DND-41 (cell line): ENCODE results near the gene IL21R.

Experiments used
- ATAC-seq: fragments of 200-7000 bp; cut with Tn5 transposase; 3 replicates; pipeline ENCODE4 v1.9.1; 2021; ENCODE audit warnings: low read depth; ENCODE audit not compliant: insufficient read depth
- DNase-seq: peaks from one replicate; pipeline ENCODE4 v3.0.0-alpha.2; 2020
- H2AFZ ChIP-seq: 2 replicates; pipeline ENCODE4 v1.6.0; 2012; ENCODE audit warnings: low read depth, low read length
- H3K27ac ChIP-seq: 2 replicates; pipeline ENCODE4 v1.5.1; 2012; ENCODE audit warnings: low read length, inconsistent platforms
- H3K27me3 ChIP-seq: fragments of 200-600 bp; sonication (generic); 2 replicates; pipeline ENCODE4 v1.6.0; 2012; ENCODE audit warnings: low read length, mild to moderate bottlenecking, inconsistent platforms; ENCODE audit not compliant: insufficient read depth, poor library complexity
- H3K36me3 ChIP-seq: 2 replicates; pipeline ENCODE4 v1.5.1; 2012; ENCODE audit warnings: low read length, inconsistent platforms; ENCODE audit not compliant: insufficient read depth
- H3K4me1 ChIP-seq: 2 replicates; pipeline ENCODE4 v1.5.1; 2012; ENCODE audit warnings: mild to moderate bottlenecking, low read length; ENCODE audit not compliant: insufficient read depth
- H3K4me2 ChIP-seq: 2 replicates; pipeline ENCODE4 v1.6.0; 2012; ENCODE audit warnings: mild to moderate bottlenecking, moderate library complexity, low read length, inconsistent platforms; ENCODE audit not compliant: insufficient read depth
- H3K4me3 ChIP-seq, 2 experiments: fragments of 200-600 bp in 1 of 2; shearing (Covaris generic) in 1 of 2; 2 replicates each; pipeline ENCODE4 v1.5.1; 2012 to 2016; ENCODE audit warnings: inconsistent platforms in 2 of 2, low read length in 2 of 2, mild to moderate bottlenecking in 2 of 2, low read depth in 1 of 2, moderate library complexity in 1 of 2
- H3K79me2 ChIP-seq: 2 replicates; pipeline ENCODE4 v1.6.0; 2012; ENCODE audit warnings: low read length, inconsistent platforms; ENCODE audit not compliant: insufficient read depth
- H3K9ac ChIP-seq: 2 replicates; pipeline ENCODE4 v1.6.0; 2012; ENCODE audit warnings: low read depth, mild to moderate bottlenecking, inconsistent platforms, low read length, moderate library complexity
- H3K9me3 ChIP-seq: 2 replicates; pipeline ENCODE4 v1.5.1; 2012; ENCODE audit warnings: low read length, moderate library complexity, mild to moderate bottlenecking, inconsistent platforms; ENCODE audit not compliant: insufficient read depth, severe bottlenecking
- H4K20me1 ChIP-seq: 2 replicates; pipeline ENCODE4 v1.6.0; 2012; ENCODE audit warnings: low read length; ENCODE audit not compliant: insufficient read depth
- EZH2 ChIP-seq: IDR thresholded peaks from 3 replicates; pipeline ENCODE4 v1.6.1; 2012; ENCODE audit warnings: borderline replicate concordance, low read depth, mild to moderate bottlenecking, moderate library complexity, low read length, inconsistent platforms; ENCODE audit not compliant: severe bottlenecking
- TF ChIP-seq, protein P1 (sequence below): IDR thresholded peaks from 2 replicates; pipeline ENCODE4 v1.5.1; 2012; ENCODE audit warnings: borderline replicate concordance, low read length, moderate library complexity, mild to moderate bottlenecking; ENCODE audit not compliant: poor library complexity, severe bottlenecking; ENCODE audit errors: extremely low read depth

Gene IL21R

DNA sequence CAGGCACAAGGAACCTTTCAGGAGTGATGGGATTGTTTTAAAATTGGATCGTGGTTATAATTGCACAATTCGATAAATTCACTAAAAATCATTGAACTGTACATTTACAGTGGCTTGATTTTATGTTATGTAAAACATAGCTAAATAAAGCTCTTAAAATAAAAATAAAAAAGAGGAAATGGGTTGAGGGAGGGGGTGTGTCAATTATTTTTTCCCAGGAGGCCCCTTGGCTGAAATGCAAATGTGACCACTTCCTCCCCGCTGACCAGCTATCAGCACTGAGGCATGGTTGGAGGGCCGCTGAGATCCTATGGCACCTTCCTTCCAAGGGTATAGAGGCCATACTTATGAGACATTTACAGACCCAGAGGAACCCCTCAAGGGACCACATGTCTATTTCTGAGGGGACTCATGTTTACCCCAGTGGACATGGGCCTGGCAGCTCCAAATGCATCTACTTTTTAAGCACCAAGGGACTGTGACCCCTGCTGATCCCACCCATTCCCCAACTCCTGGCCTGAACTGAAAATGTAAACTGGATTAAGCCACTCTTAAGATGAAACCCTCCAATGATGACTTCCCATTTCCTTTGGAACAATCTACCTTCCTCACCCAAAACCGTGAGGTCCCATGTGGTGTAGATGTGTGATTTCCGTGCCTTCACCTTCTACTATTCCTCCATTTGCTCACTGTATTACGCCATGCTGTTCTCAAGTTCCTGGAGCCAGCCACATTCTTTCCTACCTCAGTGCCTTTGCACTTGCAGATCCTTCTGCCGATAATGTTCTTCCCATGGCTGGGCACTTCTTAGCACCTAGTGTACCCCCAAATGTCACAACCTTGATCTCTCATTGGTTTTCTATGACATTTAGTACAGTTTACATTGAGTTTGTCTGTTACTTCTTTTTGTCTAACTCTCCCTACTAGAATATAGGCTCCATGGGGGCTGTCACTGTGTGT, 2.8 kb upstream of the IL21R start:
- no peak for DNase-seq

DNA sequence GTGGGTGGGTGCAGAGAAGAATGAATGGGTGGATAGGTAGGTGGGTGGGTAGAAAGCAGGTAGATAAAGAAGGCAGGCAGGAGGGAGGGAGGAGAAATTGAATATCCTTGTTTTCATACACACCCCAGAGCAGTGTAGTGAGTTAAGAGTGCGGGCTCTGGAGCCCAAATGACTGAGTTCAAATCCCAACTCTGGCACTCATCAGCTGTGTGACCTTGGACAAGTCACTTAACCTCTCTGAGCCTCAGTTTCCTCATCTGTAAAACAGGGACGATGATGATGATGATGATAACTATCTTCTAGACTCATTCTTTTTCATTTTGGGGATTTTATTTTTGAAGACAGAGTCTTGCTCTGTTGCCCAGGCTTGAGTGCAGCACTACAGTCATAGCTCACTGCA, 2.0 kb upstream of the IL21R start:
- no peak overlapping the region for H3K27ac ChIP-seq
- H3K4me3 ChIP-seq = no peak overlapping the region
- no peaks in the 10 kb centered on the region for H3K27me3 ChIP-seq
- no peaks in the 10 kb centered on the region for H3K36me3 ChIP-seq
- TF ChIP-seq, protein P1, sequence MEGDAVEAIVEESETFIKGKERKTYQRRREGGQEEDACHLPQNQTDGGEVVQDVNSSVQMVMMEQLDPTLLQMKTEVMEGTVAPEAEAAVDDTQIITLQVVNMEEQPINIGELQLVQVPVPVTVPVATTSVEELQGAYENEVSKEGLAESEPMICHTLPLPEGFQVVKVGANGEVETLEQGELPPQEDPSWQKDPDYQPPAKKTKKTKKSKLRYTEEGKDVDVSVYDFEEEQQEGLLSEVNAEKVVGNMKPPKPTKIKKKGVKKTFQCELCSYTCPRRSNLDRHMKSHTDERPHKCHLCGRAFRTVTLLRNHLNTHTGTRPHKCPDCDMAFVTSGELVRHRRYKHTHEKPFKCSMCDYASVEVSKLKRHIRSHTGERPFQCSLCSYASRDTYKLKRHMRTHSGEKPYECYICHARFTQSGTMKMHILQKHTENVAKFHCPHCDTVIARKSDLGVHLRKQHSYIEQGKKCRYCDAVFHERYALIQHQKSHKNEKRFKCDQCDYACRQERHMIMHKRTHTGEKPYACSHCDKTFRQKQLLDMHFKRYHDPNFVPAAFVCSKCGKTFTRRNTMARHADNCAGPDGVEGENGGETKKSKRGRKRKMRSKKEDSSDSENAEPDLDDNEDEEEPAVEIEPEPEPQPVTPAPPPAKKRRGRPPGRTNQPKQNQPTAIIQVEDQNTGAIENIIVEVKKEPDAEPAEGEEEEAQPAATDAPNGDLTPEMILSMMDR = no peak
- no peak for TF ChIP-seq EZH2
- H3K9ac ChIP-seq = no peak overlapping the region
- no peaks in the 10 kb centered on the region for H4K20me1 ChIP-seq
- no peaks in the 10 kb centered on the region for H3K79me2 ChIP-seq
- peaks cover 27% of the 10 kb centered on the region for H3K4me1 ChIP-seq
- H2AFZ ChIP-seq = no peak overlapping the region
- DNase-seq (no peak), ATAC-seq (no peak)
- H3K9me3 ChIP-seq = no peaks in the 10 kb centered on the region
- H3K4me2 ChIP-seq = no peak overlapping the region

More for the DNA sequence above, 2.8 kb upstream of the IL21R start:
- no peak for ATAC-seq
- no peak overlapping the region for H2AFZ ChIP-seq
- TF ChIP-seq, protein P1 = no peak
- TF ChIP-seq EZH2 = no peak
- no peak overlapping the region for H3K9ac ChIP-seq
- H3K4me2 ChIP-seq = no peak overlapping the region
- no peaks in the 10 kb centered on the region for H3K27me3 ChIP-seq
- no peaks in the 10 kb centered on the region for H3K36me3 ChIP-seq
- no peaks in the 10 kb centered on the region for H4K20me1 ChIP-seq
- no peaks in the 10 kb centered on the region for H3K9me3 ChIP-seq
- H3K4me1 ChIP-seq = peaks cover 27% of the 10 kb centered on the region
- H3K27ac ChIP-seq = no peak overlapping the region
- H3K79me2 ChIP-seq = no peaks in the 10 kb centered on the region
- no peak overlapping the region for H3K4me3 ChIP-seq

DNA sequence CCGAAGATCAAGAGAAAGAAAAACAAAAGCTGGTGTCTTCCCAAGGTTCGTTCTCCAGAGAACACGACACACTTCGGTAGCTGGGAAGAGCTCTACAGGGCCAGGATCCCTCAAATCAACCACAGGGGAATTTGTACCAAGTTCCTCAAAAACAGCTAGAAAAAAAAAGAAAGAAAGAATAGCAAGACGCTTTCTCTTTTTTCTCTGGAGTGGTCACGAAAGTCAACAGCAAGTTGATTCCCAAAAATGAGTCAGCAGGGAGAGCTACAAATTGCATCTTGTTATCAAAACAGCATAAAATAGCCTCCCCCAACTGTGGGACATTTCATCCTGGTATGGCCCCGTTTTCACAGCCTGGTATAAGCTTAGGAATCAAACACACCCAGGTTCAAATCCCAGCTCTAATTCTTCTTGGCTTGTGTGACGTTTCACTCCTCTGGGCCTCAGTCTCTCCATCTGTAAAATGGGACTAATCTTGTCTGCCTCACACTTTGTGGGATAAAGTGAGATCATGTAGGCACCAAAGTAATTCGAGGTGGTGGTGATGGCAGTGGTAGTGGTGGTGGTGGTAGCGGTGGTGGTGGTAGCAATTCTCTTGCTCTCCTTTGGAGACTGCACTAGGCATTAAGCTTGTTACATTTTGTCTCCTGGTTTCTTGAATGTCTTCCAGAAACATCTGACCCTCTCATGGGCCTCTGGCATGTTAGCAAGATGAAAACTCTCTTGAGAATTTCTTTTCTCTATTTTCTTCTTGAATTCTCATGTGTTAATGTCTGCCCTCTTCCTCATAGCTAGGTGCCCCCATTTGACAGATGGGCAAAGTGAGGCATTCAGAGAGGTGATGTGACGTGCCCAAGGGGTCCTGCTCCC, 988 bp upstream of the IL21R start:
- H3K79me2 ChIP-seq = no peaks in the 10 kb centered on the region
- H3K36me3 ChIP-seq = no peaks in the 10 kb centered on the region
- peak overlapping the region; percentile 59 for H3K27ac ChIP-seq
- DNase-seq (no peak), ATAC-seq (no peak)
- no peak overlapping the region for H3K9ac ChIP-seq
- no peak overlapping the region for H2AFZ ChIP-seq
- H3K9me3 ChIP-seq = no peaks in the 10 kb centered on the region
- no peaks in the 10 kb centered on the region for H3K27me3 ChIP-seq
- no peak overlapping the region for H3K4me2 ChIP-seq
- H3K4me1 ChIP-seq = peaks cover 33% of the 10 kb centered on the region
- H3K4me3 ChIP-seq = no peak overlapping the region
- TF ChIP-seq EZH2 = no peak
- TF ChIP-seq, protein P1 = no peak
- no peaks in the 10 kb centered on the region for H4K20me1 ChIP-seq
